Measurements from ENCODE around the gene PROCA1. TPM values are rescaled to one million over a fixed set of nuclear protein-coding genes. Genes with fewer than 3 reads are reported as not detected.
"Not testable (repeated sequence)": the region's sequence is repeated elsewhere in the genome, so short reads cannot be mapped to it uniquely, and the experiment has no call there.

PROCA1 gene
- polyA plus RNA-seq, 1 donor (not counting 4 experiments of a cell fraction or from before 2014, with no cell fraction given): 0.39 TPM

GRCh38 chr17:28725166-28725659 is 13.5 kb upstream of the PROCA1 start:
- peaks cover 22 to 41% of the 10 kb centered on the region in 2 experiments for H3K36me3 ChIP-seq (ENCODE audit: control insufficient read depth in 2 of 2, extremely low read depth in 1 of 2, insufficient read depth in 2 of 2, low read length in 2 of 2)
- peak overlapping the region; percentile 98 for H3K9ac ChIP-seq (ENCODE audit: control insufficient read depth, extremely low read depth, insufficient read depth, low read length)
- no peak overlapping the region for H2AFZ ChIP-seq (ENCODE audit: control insufficient read depth, low read length)
- H3K9me1 ChIP-seq (ENCODE audit: control insufficient read depth, extremely low read depth, insufficient read depth, low read length): no peaks in the 10 kb centered on the region
- H3K4me1 ChIP-seq (ENCODE audit: control insufficient read depth, extremely low read depth, insufficient read depth, low read length): peaks cover 53% of the 10 kb centered on the region
- DNase-seq (ENCODE audit: low read depth, low spot score): no peak
- FAIRE-seq: no peak
- H3K27me3 ChIP-seq (ENCODE audit: control insufficient read depth, extremely low read depth, insufficient read depth, low read length): no peaks in the 10 kb centered on the region
- H3K79me2 ChIP-seq (ENCODE audit: control insufficient read depth, insufficient read depth, low read length): peaks cover 32% of the 10 kb centered on the region
- peak overlapping the region; percentile 61 to 68 (median 62) for H3K4me3 ChIP-seq (ENCODE audit: control insufficient read depth in 2 of 3, extremely low read depth in 1 of 3, insufficient read depth in 2 of 3, low read depth in 1 of 3, low read length in 3 of 3)
- dilution Hi-C loops (cut with MboI; ENCODE audit: extremely low pct_ligation_motif_present, low sequenced_read_pairs): no loop called here
- peaks cover 28% of the 10 kb centered on the region for H4K20me1 ChIP-seq (ENCODE audit: control insufficient read depth, extremely low read depth, insufficient read depth, low read length)
- no peaks in the 10 kb centered on the region for H3K9me3 ChIP-seq (ENCODE audit: control insufficient read depth, low read depth, low read length)
- TF ChIP-seq CTCF (optimal IDR thresholded peaks at IDR 0.05 in 1 of 3, IDR thresholded peaks at IDR 0.05 in 1 of 3, conservative IDR thresholded peaks at IDR 0.05 in 1 of 3; ENCODE audit: extremely low read depth in 1 of 3, insufficient read depth in 2 of 3, low read length in 3 of 3): peak in 1 of 3 experiments; percentile 25
- TF ChIP-seq EZH2 (IDR thresholded peaks at IDR 0.05; ENCODE audit: low read length): no peak
- H3K4me2 ChIP-seq (ENCODE audit: control insufficient read depth, extremely low read depth, insufficient read depth, low read depth, low read length): peak overlapping the region; percentile 85
- H3K27ac ChIP-seq (ENCODE audit: control insufficient read depth, insufficient read depth, low read length): peak overlapping the region; percentile 82

GRCh38 chr17:28724500-28725165 is 12.9 kb upstream of the PROCA1 start:
- no peak for TF ChIP-seq EZH2 (IDR thresholded peaks at IDR 0.05; ENCODE audit: low read length)
- no peak for TF ChIP-seq CTCF (optimal IDR thresholded peaks at IDR 0.05 in 1 of 3, IDR thresholded peaks at IDR 0.05 in 1 of 3, conservative IDR thresholded peaks at IDR 0.05 in 1 of 3; ENCODE audit: extremely low read depth in 1 of 3, insufficient read depth in 2 of 3, low read length in 3 of 3)
- Histone ChIP-seq H3K79me2 (ENCODE audit: control insufficient read depth, insufficient read depth, low read length) (peaks cover 37% of the 10 kb centered on the region), H3K4me2 (ENCODE audit: control insufficient read depth, extremely low read depth, insufficient read depth, low read depth, low read length) (peak overlapping the region; percentile 85), H2AFZ (ENCODE audit: control insufficient read depth, low read length) (no peak overlapping the region), H4K20me1 (ENCODE audit: control insufficient read depth, extremely low read depth, insufficient read depth, low read length) (peaks cover 28% of the 10 kb centered on the region), H3K9me3 (ENCODE audit: control insufficient read depth, low read depth, low read length) (no peaks in the 10 kb centered on the region), H3K27me3 (ENCODE audit: control insufficient read depth, extremely low read depth, insufficient read depth, low read length) (no peaks in the 10 kb centered on the region), H3K4me1 (ENCODE audit: control insufficient read depth, extremely low read depth, insufficient read depth, low read length) (peaks cover 53% of the 10 kb centered on the region), H3K27ac (ENCODE audit: control insufficient read depth, insufficient read depth, low read length) (peak overlapping the region; percentile 82), H3K4me3 (ENCODE audit: control insufficient read depth in 2 of 3, extremely low read depth in 1 of 3, insufficient read depth in 2 of 3, low read depth in 1 of 3, low read length in 3 of 3) (peak overlapping the region in 1 of 3 experiments; percentile 68), H3K9me1 (ENCODE audit: control insufficient read depth, extremely low read depth, insufficient read depth, low read length) (no peaks in the 10 kb centered on the region), H3K9ac (ENCODE audit: control insufficient read depth, extremely low read depth, insufficient read depth, low read length) (peak overlapping the region; percentile 98), H3K36me3 (ENCODE audit: control insufficient read depth in 2 of 2, extremely low read depth in 1 of 2, insufficient read depth in 2 of 2, low read length in 2 of 2) (peaks cover 22 to 41% of the 10 kb centered on the region in 2 experiments)
- DNase-seq (ENCODE audit: low read depth, low spot score) (no peak), FAIRE-seq (no peak)
- dilution Hi-C loops (cut with MboI; ENCODE audit: extremely low pct_ligation_motif_present, low sequenced_read_pairs): no loop called here

- dilution Hi-C loops (cut with MboI; ENCODE audit: extremely low pct_ligation_motif_present, low sequenced_read_pairs); H3K9me1 ChIP-seq (ENCODE audit: control insufficient read depth, extremely low read depth, insufficient read depth, low read length); H3K9ac ChIP-seq (ENCODE audit: control insufficient read depth, extremely low read depth, insufficient read depth, low read length); H3K9me3 ChIP-seq (ENCODE audit: control insufficient read depth, low read depth, low read length); H3K27ac ChIP-seq (ENCODE audit: control insufficient read depth, insufficient read depth, low read length); FAIRE-seq; H3K27me3 ChIP-seq (ENCODE audit: control insufficient read depth, extremely low read depth, insufficient read depth, low read length); H3K4me3 ChIP-seq (ENCODE audit: control insufficient read depth in 2 of 3, extremely low read depth in 1 of 3, insufficient read depth in 2 of 3, low read depth in 1 of 3, low read length in 3 of 3); H2AFZ ChIP-seq (ENCODE audit: control insufficient read depth, low read length); DNase-seq (ENCODE audit: low read depth, low spot score): not testable (repeated sequence)
- H3K79me2 ChIP-seq (ENCODE audit: control insufficient read depth, insufficient read depth, low read length): peaks cover 37% of the 10 kb centered on the region
- H3K36me3 ChIP-seq (ENCODE audit: control insufficient read depth in 2 of 2, extremely low read depth in 1 of 2, insufficient read depth in 2 of 2, low read length in 2 of 2): peaks cover 22 to 41% of the 10 kb centered on the region in 2 experiments
- H4K20me1 ChIP-seq (ENCODE audit: control insufficient read depth, extremely low read depth, insufficient read depth, low read length): peaks cover 28% of the 10 kb centered on the region
- peaks cover 52% of the 10 kb centered on the region for H3K4me1 ChIP-seq (ENCODE audit: control insufficient read depth, extremely low read depth, insufficient read depth, low read length)
- peak overlapping the region; percentile 0 for H3K4me2 ChIP-seq (ENCODE audit: control insufficient read depth, extremely low read depth, insufficient read depth, low read depth, low read length)
These were observed 12.3 kb upstream of the PROCA1 start for GRCh38 chr17:28723836-28724499.

Measured in keratinocyte (primary cell).